OCI-LY7 (cell line): ENCODE results near the gene LYG2.

Source experiments
- EZH2phosphoT487 ChIP-seq: fragments of 200-600 bp; sonication (generic); IDR thresholded peaks from 2 replicates; pipeline ENCODE4 v1.6.1; 2018; ENCODE audit warnings: low read depth, borderline replicate concordance, mild to moderate bottlenecking, mixed run types, antibody characterized with exemption, low read length, moderate library complexity, mixed read lengths
- TF ChIP-seq, protein P1 (sequence below): fragments of 200-600 bp; sonication (generic); conservative IDR thresholded peaks from 2 replicates; pipeline ENCODE4 v1.5.1; 2014; ENCODE audit warnings: mild to moderate bottlenecking, antibody characterized with exemption, low read length, moderate library complexity, mixed read lengths

DNA sequence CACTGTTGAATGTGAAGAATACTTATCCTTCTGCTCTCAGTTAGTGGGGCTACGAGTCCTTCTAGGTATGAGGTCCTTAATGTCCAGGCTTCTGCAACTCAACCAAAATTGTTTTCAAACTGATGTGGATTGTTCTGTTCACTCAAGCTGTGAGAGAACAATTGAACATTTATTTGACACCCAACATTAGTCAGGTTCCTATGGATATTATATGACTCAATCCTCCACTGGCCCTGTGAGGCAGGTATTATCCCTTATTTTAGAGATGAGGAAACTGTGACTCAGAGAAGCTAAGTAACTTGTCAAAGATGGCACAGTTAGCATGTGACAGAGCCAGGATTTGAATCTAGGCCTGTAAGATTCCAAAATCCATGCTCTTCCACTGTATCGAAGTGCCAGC, 1.2 kb upstream of the LYG2 start:
- TF ChIP-seq, protein P1, sequence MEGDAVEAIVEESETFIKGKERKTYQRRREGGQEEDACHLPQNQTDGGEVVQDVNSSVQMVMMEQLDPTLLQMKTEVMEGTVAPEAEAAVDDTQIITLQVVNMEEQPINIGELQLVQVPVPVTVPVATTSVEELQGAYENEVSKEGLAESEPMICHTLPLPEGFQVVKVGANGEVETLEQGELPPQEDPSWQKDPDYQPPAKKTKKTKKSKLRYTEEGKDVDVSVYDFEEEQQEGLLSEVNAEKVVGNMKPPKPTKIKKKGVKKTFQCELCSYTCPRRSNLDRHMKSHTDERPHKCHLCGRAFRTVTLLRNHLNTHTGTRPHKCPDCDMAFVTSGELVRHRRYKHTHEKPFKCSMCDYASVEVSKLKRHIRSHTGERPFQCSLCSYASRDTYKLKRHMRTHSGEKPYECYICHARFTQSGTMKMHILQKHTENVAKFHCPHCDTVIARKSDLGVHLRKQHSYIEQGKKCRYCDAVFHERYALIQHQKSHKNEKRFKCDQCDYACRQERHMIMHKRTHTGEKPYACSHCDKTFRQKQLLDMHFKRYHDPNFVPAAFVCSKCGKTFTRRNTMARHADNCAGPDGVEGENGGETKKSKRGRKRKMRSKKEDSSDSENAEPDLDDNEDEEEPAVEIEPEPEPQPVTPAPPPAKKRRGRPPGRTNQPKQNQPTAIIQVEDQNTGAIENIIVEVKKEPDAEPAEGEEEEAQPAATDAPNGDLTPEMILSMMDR = no peak
- TF ChIP-seq EZH2phosphoT487 = no peak
